Endometrial microvascular endothelial cells (primary cell): ENCODE data around the gene MYH15. TPM values are rescaled to one million over a fixed set of nuclear protein-coding genes. Genes with fewer than 3 reads are reported as not detected.
"Not testable (repeated sequence)": the region's sequence is repeated elsewhere in the genome, so short reads cannot be mapped to it uniquely, and the experiment has no call there.

Source experiments
- in situ Hi-C: cut with HindIII; loops from 2 replicates; pipeline ENCODE4 v1.10.0; 2017; ENCODE audit warnings: low sequenced_read_pairs, low pct_unique_long_range_greater_than_20kb; ENCODE audit errors: inconsistent ontology term
- total RNA-seq: library from RNA; depleted of rRNA; stranded (reverse); fragments of >200 nt; gene quantifications from one replicate; pipeline ENCODE4 v1.2.3, GENCODE V29; 2015; ENCODE audit errors: inconsistent ontology term

MYH15 gene
- total RNA-seq, 1 donor from 2014 or later: 0.46 TPM

DNA sequence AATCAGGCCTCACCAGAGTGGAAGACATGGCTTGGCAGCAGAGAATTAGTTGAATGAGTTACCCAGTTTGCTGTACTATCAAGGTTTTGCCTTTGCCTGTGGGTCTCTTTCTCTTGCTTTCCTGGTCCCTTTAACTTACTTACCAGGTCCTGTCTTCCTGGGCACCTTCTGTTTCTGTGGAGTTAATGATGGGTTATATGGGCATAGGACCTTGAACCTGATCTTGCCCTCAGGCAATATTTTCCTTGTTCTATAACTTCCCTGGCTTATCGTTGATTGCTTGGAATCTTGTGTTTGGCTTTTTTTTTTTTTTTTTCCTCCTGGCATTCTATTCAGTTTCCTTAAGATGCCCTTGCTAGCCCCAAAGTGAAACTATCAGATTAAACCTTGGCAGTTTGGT, 107.2 kb downstream of the MYH15 start:
- in situ Hi-C loops: no loop called here

DNA sequence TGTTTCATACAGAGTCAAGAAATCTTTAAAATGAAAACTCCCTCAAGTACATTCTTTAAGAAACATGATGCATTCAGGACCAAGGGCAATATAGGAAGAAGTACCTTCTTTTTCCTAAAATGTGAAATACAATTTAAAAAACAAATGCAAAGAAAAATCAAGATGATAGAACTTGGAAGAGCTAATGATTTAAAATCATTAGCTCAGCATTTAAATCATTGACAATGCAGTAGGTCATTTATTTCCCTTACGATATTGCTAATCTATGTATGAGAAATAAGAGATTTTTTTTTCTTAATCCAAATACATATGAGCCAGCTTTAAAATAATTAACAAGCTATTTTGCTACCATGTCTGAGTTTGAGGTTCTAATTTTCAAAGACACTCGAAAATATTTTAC, 108.6 kb downstream of the MYH15 start:
- in situ Hi-C loops: no loop called here

- in situ Hi-C loops: no loop called here
These were observed 111.9 kb downstream of the MYH15 start for GRCh38 chr3:108398510-108398909.

DNA sequence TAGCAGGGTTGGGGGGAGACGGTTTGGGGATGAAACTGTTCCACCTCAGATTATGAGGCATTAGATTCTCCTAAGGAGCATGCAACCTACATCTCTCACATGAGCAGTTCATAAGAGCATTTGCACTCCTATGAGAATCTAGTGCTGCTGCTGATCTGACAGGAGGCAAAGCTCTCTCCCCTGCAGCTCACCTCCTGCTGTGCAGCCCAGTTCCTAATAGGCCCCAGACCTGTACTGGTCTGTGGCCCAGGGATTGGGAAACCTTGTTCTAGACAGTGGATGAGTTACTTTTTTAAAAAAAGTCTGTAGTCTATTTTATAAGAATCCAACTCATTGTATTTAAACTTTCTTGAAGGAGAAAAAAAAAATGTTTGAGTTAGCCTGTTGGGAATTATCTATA, 114.1 kb downstream of the MYH15 start:
- in situ Hi-C loops: no loop called here

GRCh38 chr3:108394563-108394962, 115.8 kb downstream of the MYH15 start:
- in situ Hi-C loops: no loop called here

DNA sequence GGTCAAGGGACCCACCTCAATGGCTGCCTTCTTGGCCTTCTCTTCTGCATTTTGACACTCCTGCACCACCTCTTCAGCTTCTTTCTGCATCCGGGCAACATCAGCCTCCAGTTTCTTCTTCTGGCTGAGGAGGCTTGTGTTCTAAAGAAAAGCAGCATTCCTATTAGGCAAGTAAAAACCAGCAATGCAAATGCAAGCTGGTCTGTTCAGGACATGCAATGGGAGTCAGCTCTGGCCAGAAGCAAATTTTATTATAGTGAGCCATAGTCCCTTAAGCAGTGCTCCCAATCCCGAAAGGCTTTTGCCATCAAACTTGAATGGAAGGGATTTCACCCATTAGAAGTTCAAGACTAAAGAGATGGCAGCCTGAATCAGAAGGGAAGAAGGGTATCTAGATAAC, 116.4 kb downstream of the MYH15 start:
- in situ Hi-C loops: no loop called here

- in situ Hi-C loops: no loop called here
These were observed 117.1 kb downstream of the MYH15 start for GRCh38 chr3:108393128-108393900.

DNA sequence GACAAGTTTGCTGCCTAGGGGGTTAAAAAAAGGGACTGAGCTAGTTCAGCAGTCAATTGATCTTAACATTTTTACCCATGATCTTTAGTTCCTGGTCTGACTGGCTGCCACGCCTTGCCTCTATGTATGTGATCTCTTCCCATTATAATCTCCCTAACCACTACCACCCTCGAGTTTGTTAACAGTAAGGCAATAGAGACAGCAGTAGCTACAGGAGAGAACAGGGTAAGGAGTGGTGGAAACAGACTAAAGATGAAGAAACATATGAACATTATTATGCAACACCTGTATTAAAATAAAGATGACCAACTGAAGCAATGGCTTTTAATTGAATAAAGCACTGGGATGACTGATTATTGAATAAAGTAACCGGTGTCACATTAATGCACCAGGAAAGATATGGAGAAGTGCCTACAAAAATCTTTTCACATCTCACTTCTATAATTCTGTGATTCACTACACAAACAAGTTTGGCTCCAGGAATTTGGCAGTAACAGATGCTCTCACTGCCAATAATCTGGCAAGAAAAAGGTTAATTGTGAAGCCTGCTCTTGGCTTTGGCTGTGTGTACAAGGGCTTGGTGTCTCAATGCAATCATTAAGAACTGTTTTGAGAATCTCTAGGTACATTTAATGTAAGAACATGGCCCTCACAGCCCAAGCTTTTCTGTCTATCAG, 118.3 kb downstream of the MYH15 start:
- in situ Hi-C loops: no loop called here

DNA sequence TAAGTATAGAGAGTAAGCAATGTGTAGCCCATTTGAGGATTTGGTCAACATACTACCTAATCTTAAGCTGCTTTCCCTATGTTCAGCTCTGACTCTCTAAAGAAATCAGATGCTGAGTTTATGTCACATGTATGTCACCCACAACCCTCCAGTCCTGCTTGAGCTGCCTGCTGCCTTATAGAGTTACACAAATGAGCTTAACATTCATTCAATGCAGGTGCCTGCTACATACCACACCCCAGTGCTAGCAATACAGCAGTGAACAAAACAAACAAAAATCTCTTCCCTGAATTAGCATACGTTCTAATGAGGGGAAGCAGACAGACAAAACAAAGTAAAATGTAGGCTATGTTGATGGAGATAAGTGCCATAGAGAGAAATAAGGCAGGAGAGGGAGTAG, 121.0 kb downstream of the MYH15 start:
- in situ Hi-C loops: no loop called here

GRCh38 chr3:108388136-108389132, 122.0 kb downstream of the MYH15 start:
- in situ Hi-C loops: no loop called here

GRCh38 chr3:108387063-108387462, 123.3 kb downstream of the MYH15 start:
- in situ Hi-C loops: no loop called here

GRCh38 chr3:108383306-108383705, 127.1 kb downstream of the MYH15 start:
- in situ Hi-C loops: no loop called here

DNA sequence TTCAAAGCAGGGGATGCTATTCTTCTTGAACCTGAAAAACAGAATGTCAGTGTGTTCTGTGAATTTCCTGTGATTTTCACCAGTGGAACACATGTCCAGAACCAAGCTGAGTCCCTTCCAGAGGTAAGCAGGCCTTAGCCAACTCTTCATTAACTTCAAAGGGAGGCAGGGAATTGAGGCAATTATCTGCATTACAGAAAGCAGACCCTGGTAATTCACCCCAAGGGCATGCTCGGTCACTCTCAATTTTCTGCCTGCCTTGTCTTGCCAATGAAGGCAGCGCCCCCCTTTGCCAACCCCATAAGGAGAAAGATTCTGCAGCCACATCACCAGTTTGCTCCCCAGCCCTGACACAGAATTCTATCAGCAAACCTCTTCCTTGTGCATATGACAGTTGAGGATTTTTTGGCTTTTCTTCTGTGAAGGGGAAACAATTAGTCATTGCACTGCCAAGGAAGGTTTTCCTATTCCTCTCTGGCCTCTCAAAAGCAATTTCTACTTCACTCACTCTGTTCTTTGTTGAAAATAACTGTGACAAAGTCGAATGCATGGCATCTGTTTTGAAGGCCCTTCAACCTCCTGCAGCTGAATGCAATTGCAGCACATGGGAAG, 128.8 kb downstream of the MYH15 start:
- in situ Hi-C loops: no loop called here

DNA sequence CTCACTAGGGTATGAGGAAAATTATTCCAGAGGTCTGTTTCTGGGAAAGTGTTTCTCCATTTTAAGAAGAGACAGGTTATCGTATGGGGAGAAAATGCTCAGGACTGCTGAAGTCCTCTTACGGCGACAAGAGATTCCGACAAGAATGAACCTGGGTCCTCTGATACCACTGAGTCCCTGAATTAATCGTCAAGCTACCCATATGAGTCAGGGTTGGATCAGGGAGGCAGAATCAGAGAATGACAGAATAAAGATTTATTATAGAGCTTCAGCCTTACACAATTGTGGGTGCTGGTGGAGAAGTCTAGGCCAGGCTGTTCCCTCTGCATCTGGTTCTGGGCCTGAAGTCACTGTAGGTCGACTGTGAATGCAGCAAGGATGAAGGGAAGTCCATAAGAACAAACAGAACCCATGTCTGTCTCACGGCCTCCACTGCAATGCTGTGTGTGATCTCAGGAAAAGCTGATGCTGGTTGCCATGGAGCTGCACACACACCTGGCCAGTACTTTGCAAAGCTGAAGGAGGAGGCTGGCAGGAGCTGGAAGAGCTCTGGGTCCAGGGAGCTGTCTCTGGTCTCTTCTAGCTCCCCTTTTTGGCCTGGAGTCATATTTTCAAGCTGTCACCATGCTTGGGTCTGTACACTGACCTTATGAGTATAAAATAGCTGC, 130.1 kb downstream of the MYH15 start:
- in situ Hi-C loops: no loop called here

- in situ Hi-C loops: not testable (repeated sequence)
These were observed 131.4 kb downstream of the MYH15 start for GRCh38 chr3:108378952-108379342.

DNA sequence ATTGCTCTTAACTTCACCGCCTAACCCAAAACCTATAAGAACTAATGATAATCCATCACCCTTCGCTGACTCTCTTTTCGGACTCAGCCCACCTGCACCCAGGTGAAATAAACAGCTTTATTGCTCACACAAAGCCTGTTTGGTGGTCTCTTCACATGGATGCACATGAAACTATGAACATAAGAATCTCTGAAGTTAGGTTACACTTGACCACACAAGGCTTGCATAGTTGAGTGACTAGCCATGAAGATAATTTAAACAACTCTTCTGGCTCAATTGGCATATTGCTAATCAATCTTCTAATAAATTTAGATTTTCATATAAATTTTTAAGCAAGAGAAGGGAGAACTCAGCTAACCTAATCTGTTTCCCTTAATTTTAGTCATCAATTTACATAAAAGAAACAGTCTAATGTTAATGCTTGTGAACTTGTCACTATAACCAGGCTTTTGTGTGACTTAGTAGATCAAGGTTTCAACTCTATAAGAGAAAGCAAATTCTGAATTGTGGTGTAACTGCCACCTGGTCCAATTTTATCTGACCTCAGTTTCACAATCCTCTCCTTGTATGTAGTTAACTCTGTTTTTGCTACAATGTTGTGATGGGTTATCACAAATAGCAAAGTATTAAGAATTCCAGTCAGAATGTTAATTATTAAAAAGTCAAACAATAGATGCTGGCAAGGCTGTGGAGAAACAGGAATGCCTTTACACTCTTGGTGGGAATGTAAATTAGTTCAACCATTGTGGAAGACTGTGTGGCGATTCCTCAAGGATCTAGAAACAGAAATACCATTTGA, 132.0 kb downstream of the MYH15 start:
- in situ Hi-C loops: no loop called here

- in situ Hi-C loops: no loop called here
These were observed 133.0 kb downstream of the MYH15 start for GRCh38 chr3:108377384-108377783.

DNA sequence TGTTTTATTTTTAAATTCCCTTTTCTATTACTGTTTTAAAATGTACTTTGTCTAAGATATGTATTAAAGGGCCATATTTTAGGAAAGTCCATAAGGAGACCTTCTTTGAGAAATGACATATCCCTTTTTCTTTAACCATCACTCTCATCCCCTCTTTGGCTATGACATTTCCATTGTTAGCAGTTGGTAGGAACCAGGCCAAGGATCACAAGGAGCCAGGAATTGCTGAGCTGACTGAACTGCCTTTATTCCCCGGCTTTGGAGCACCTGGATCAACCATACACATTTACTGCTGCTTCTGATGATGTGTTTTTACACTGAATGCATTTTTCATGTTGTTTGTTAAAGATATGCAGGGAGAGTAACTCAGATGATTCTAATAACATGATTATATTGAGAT, 134.4 kb downstream of the MYH15 start:
- in situ Hi-C loops: no loop called here
